RWPE2 (cell line): Measurements from ENCODE around the gene IDH3A.
A peak's percentile ranks its signal among the peaks of the same experiment; 100 is the strongest.
"Not testable (repeated sequence)": the region's sequence is repeated elsewhere in the genome, so short reads cannot be mapped to it uniquely, and the experiment has no call there.

Experiments
- ATAC-seq: fragments of 200-7000 bp; cut with Tn5 transposase; 3 replicates; pipeline ENCODE4 v1.9.1; 2021; ENCODE audit warnings: low read depth
- DNase-seq: peaks from one replicate; pipeline ENCODE4 v3.0.0-alpha.2; 2020; ENCODE audit warnings: low spot score
- H3K27ac ChIP-seq: fragments of 450-650 bp; 2 replicates; pipeline ENCODE4 v1.5.1; 2017; ENCODE audit warnings: mild to moderate bottlenecking; ENCODE audit not compliant: poor library complexity, severe bottlenecking
- H3K27me3 ChIP-seq: fragments of 250-450 bp; sonication (Bioruptor Pico); 2 replicates; pipeline ENCODE4 v1.5.1; 2021; ENCODE audit warnings: mild to moderate bottlenecking, moderate library complexity; ENCODE audit not compliant: insufficient read depth, poor library complexity, severe bottlenecking
- H3K36me3 ChIP-seq: fragments of 250-450 bp; sonication (Bioruptor Pico); 2 replicates; pipeline ENCODE4 v1.5.1; 2020; ENCODE audit warnings: low read depth, mild to moderate bottlenecking, moderate library complexity
- H3K4me1 ChIP-seq: fragments of 250-450 bp; sonication (Bioruptor Pico); 2 replicates; pipeline ENCODE4 v1.5.1; 2021; ENCODE audit warnings: mild to moderate bottlenecking, moderate library complexity; ENCODE audit not compliant: insufficient read depth, poor library complexity, severe bottlenecking
- H3K4me3 ChIP-seq: fragments of 250-450 bp; sonication (Bioruptor Pico); 2 replicates; pipeline ENCODE4 v1.5.1; 2021; ENCODE audit warnings: mild to moderate bottlenecking, moderate library complexity; ENCODE audit not compliant: severe bottlenecking
- H3K9me3 ChIP-seq: fragments of 250-450 bp; sonication (Bioruptor Pico); 2 replicates; pipeline ENCODE4 v1.5.1; 2021; ENCODE audit warnings: mild to moderate bottlenecking, moderate library complexity; ENCODE audit not compliant: severe bottlenecking
- CTCF ChIP-seq: fragments of 450-650 bp; IDR thresholded peaks from one replicate; pipeline ENCODE4 v1.5.1; 2017; ENCODE audit warnings: mild to moderate bottlenecking, moderate library complexity; ENCODE audit not compliant: poor library complexity, severe bottlenecking

The IDH3A gene

GRCh38 chr15:78146425-78147154 is 2.6 kb upstream of the IDH3A start:
- H3K27me3 ChIP-seq: no peaks in the 10 kb centered on the region
- ATAC-seq: no peak
- peaks cover 17% of the 10 kb centered on the region for H3K4me1 ChIP-seq
- H3K4me3 ChIP-seq: no peak overlapping the region
- H3K9me3 ChIP-seq: no peaks in the 10 kb centered on the region
- peak; percentile 32 for DNase-seq
- no peak for TF ChIP-seq CTCF
- H3K36me3 ChIP-seq: no peaks in the 10 kb centered on the region
- no peak overlapping the region for H3K27ac ChIP-seq

DNA sequence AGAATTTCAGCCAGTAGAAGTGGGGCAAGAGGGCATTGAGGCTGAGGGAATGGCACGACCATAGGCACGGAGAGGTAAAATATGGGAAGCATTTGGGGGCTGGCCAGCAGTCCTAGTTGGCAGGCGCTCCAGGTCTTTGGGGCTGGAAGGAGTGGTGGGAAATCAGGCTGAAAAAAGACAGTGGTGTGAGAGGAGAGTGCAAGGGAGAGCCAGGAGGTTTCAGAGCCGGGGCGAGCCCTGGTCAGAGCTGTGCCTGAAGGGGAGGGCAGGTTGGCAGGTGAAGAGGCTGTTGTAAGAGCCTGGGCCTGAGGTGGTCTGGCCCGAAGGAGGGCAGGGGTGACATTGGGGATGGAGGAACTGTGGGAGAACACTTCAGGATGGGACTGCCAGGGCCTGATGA is 1.6 kb upstream of the IDH3A start:
- no peak for ATAC-seq
- H3K4me3 ChIP-seq: no peak overlapping the region
- H3K27ac ChIP-seq: no peak overlapping the region
- no peaks in the 10 kb centered on the region for H3K9me3 ChIP-seq
- no peaks in the 10 kb centered on the region for H3K27me3 ChIP-seq
- TF ChIP-seq CTCF: no peak
- peak; percentile 59 for DNase-seq
- peaks cover 17% of the 10 kb centered on the region for H3K4me1 ChIP-seq
- no peaks in the 10 kb centered on the region for H3K36me3 ChIP-seq

- Histone ChIP-seq H3K36me3 (no peaks in the 10 kb centered on the region), H3K4me1 (peaks cover 17% of the 10 kb centered on the region), H3K9me3 (no peaks in the 10 kb centered on the region), H3K27me3 (no peaks in the 10 kb centered on the region), H3K4me3 (peak overlapping the region; percentile 88), H3K27ac (peak overlapping the region; percentile 39)
- TF ChIP-seq CTCF: no peak
- DNase-seq (peak; percentile 11), ATAC-seq (no peak)
Observed at GRCh38 chr15:78148392-78149067, 632 bp upstream of the IDH3A start.

DNA sequence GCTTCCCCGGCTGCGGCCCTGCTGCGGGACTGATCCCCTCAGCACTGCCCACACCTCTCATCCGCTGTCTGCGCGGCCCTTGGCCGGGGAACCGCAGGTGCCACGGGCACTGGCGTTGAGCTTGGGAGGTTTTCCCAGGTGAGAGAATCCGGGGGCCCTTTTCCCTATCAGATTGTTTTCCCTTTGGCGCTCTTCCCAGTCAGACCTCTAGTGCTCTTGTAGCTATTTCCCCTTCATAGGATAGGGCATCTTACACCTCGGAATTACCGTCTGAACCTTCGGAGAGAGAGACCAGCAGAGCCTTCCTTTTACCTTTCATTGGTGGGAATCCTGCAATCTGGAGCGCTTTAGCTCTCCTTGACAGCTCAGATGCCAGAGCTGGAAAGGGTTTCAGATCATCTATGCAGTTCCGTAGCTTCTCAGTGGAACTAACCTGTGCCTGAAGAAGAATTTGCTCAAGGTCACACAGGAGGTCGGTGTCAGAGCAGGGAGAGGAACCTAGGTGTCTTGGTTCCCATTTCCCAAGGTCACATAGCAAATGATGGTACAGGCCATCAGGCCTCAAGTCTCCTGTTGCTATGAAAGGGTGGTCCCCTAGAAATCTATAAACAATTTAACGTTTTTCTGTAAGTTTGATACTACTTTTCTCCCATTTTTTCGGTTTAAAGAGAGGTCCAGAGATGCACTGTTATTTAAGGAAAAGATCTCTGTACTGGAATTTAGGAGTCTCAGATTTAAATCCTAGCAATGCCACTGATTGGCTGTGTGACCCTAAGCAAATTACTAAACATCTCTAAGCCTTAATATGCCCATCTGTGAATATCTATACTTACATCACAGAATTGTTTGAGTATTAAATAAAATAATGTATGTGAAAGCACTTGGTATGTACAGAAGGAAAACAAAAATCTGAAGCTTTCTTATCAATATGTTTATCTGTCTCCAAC is 916 bp downstream of the IDH3A start:
- no peak for TF ChIP-seq CTCF
- peaks cover 3% of the 10 kb centered on the region for H3K36me3 ChIP-seq
- DNase-seq (peak; percentile 10), ATAC-seq (peak; percentile 32)
- peak overlapping the region; percentile 88 for H3K4me3 ChIP-seq
- no peaks in the 10 kb centered on the region for H3K27me3 ChIP-seq
- H3K4me1 ChIP-seq: peaks cover 21% of the 10 kb centered on the region
- peak overlapping the region; percentile 39 for H3K27ac ChIP-seq
- H3K9me3 ChIP-seq: no peaks in the 10 kb centered on the region

GRCh38 chr15:78151075-78151474 is 1.9 kb downstream of the IDH3A start:
- not testable (repeated sequence) for ATAC-seq, H3K4me3 ChIP-seq, H3K27me3 ChIP-seq, H3K27ac ChIP-seq, H3K9me3 ChIP-seq
- peaks cover 12% of the 10 kb centered on the region for H3K36me3 ChIP-seq
- DNase-seq: peak; percentile 38
- H3K4me1 ChIP-seq: peaks cover 31% of the 10 kb centered on the region
